Loucy (cell line): ENCODE results near the gene POC1A.

ENCODE experiments used
- H2AFZ ChIP-seq: fragments of 200-600 bp; sonication (generic); 2 replicates; pipeline ENCODE4 v1.6.0; 2016; ENCODE audit warnings: antibody characterized with exemption, mild to moderate bottlenecking, low read length, moderate library complexity
- H3F3A ChIP-seq: fragments of 200-600 bp; 2 replicates; pipeline ENCODE4 v1.6.0; 2016; ENCODE audit warnings: antibody characterized with exemption, low read depth, mild to moderate bottlenecking
- H3K27me3 ChIP-seq: fragments of 200-600 bp; sonication (generic); 2 replicates; pipeline ENCODE4 v1.6.1; 2014; ENCODE audit warnings: low read length, mild to moderate bottlenecking; ENCODE audit not compliant: insufficient read depth, poor library complexity, severe bottlenecking
- H3K36me3 ChIP-seq: fragments of 200-600 bp; sonication (generic); 2 replicates; pipeline ENCODE4 v1.6.1; 2016; ENCODE audit warnings: low read length; ENCODE audit not compliant: insufficient read depth
- H3K4me1 ChIP-seq: fragments of 200-600 bp; sonication (generic); 2 replicates; pipeline ENCODE4 v1.5.1; 2014; ENCODE audit warnings: low read length, mild to moderate bottlenecking; ENCODE audit not compliant: insufficient read depth, poor library complexity, severe bottlenecking
- H3K4me2 ChIP-seq: fragments of 200-600 bp; sonication (generic); 2 replicates; pipeline ENCODE4 v1.6.0; 2014; ENCODE audit warnings: antibody characterized with exemption, low read length, low read depth, mild to moderate bottlenecking; ENCODE audit not compliant: poor library complexity, severe bottlenecking
- H3K4me3 ChIP-seq: fragments of 200-600 bp; sonication (generic); 2 replicates; pipeline ENCODE4 v1.5.1; 2014; ENCODE audit warnings: low read length, mild to moderate bottlenecking, mixed read lengths; ENCODE audit not compliant: poor library complexity, severe bottlenecking
- H3K79me2 ChIP-seq: fragments of 200-600 bp; sonication (generic); 2 replicates; pipeline ENCODE4 v1.6.1; 2014; ENCODE audit warnings: low read length; ENCODE audit not compliant: insufficient read depth
- H3K9ac ChIP-seq: fragments of 200-600 bp; sonication (generic); 2 replicates; pipeline ENCODE4 v1.6.0; 2014; ENCODE audit warnings: mild to moderate bottlenecking, low read depth, low read length, moderate library complexity; ENCODE audit not compliant: poor library complexity, severe bottlenecking
- H3K9me2 ChIP-seq: fragments of 200-600 bp; sonication (generic); replicated peaks from 2 replicates; pipeline ENCODE4 v1.6.1; 2016; ENCODE audit warnings: low read depth, low read length, mixed read lengths
- H3K9me3 ChIP-seq: fragments of 200-600 bp; sonication (generic); 2 replicates; pipeline ENCODE4 v1.6.1; 2014; ENCODE audit warnings: mild to moderate bottlenecking, antibody characterized with exemption, low read length, low read depth; ENCODE audit not compliant: insufficient read depth
- H4K20me1 ChIP-seq: fragments of 200-600 bp; sonication (generic); 2 replicates; pipeline ENCODE4 v1.6.0; 2014; ENCODE audit warnings: antibody characterized with exemption, low read length, mild to moderate bottlenecking; ENCODE audit not compliant: insufficient read depth, poor library complexity, severe bottlenecking
- CTCF ChIP-seq: fragments of 200-600 bp; sonication (generic); conservative IDR thresholded peaks from 2 replicates; pipeline ENCODE4 v1.5.1; 2014; ENCODE audit warnings: mild to moderate bottlenecking, antibody characterized with exemption, low read length
- EZH2phosphoT487 ChIP-seq: fragments of 200-600 bp; IDR thresholded peaks from 2 replicates; pipeline ENCODE4 v1.6.1; 2018; ENCODE audit warnings: antibody characterized with exemption, mild to moderate bottlenecking, moderate library complexity, borderline replicate concordance

Gene POC1A

GRCh38 chr3:52087731-52088130 is 66.5 kb downstream of the POC1A start:
- Histone ChIP-seq H2AFZ (no peak overlapping the region), H3F3A (no peaks in the 10 kb centered on the region), H3K36me3 (peaks cover 36% of the 10 kb centered on the region; the same call in 1 of the 2 replicates), H3K9me2 (no peaks in the 10 kb centered on the region), H3K4me2 (peak overlapping the region; percentile 58), H3K4me3 (peak overlapping the region; percentile 44), H3K9ac (peak overlapping the region; percentile 54), H3K9me3 (no peaks in the 10 kb centered on the region), H3K4me1 (peaks cover 42% of the 10 kb centered on the region), H3K27me3 (no peaks in the 10 kb centered on the region), H4K20me1 (no peaks in the 10 kb centered on the region), H3K79me2 (no peaks in the 10 kb centered on the region)
- TF ChIP-seq EZH2phosphoT487: no peak
- TF ChIP-seq CTCF: no peak

GRCh38 chr3:52086976-52087663 is 67.1 kb downstream of the POC1A start:
- TF ChIP-seq EZH2phosphoT487 (no peak), CTCF (no peak)
- H3K4me1 ChIP-seq: peaks cover 42% of the 10 kb centered on the region
- H3K9me2 ChIP-seq: no peaks in the 10 kb centered on the region
- no peaks in the 10 kb centered on the region for H3K9me3 ChIP-seq
- H3F3A ChIP-seq: no peaks in the 10 kb centered on the region
- peak overlapping the region; percentile 54 for H3K9ac ChIP-seq
- H3K4me2 ChIP-seq: peak overlapping the region; percentile 58
- no peaks in the 10 kb centered on the region for H3K27me3 ChIP-seq
- H3K79me2 ChIP-seq: no peaks in the 10 kb centered on the region
- peak overlapping the region; percentile 44 for H3K4me3 ChIP-seq
- peaks cover 38% of the 10 kb centered on the region; the same call in 1 of the 2 replicates for H3K36me3 ChIP-seq
- no peaks in the 10 kb centered on the region for H4K20me1 ChIP-seq
- H2AFZ ChIP-seq: no peak overlapping the region

GRCh38 chr3:52086461-52086860 is 67.8 kb downstream of the POC1A start:
- Histone ChIP-seq H3K4me2 (peak overlapping the region; percentile 58), H3K4me3 (no peak overlapping the region), H3K79me2 (no peaks in the 10 kb centered on the region), H3K4me1 (peaks cover 42% of the 10 kb centered on the region), H3K27me3 (no peaks in the 10 kb centered on the region), H3F3A (no peaks in the 10 kb centered on the region), H3K9ac (peak overlapping the region; percentile 54), H2AFZ (no peak overlapping the region), H3K36me3 (peaks cover 33% of the 10 kb centered on the region; the same call in 1 of the 2 replicates), H3K9me2 (no peaks in the 10 kb centered on the region), H3K9me3 (no peaks in the 10 kb centered on the region), H4K20me1 (no peaks in the 10 kb centered on the region)
- TF ChIP-seq EZH2phosphoT487: no peak
- no peak for TF ChIP-seq CTCF
